Stimulated activated CD8-positive, alpha-beta memory T cell treated with anti-CD3 and anti-CD28 coated beads, Interleukin-7, amount 100 ng/mL, for 24 hours (primary cell): ENCODE results near the gene COL4A1.

Source experiments
- DNase-seq: peaks from one replicate; pipeline ENCODE4 v3.0.0-alpha.2; 2020; ENCODE audit warnings: low read depth

The COL4A1 gene

DNA sequence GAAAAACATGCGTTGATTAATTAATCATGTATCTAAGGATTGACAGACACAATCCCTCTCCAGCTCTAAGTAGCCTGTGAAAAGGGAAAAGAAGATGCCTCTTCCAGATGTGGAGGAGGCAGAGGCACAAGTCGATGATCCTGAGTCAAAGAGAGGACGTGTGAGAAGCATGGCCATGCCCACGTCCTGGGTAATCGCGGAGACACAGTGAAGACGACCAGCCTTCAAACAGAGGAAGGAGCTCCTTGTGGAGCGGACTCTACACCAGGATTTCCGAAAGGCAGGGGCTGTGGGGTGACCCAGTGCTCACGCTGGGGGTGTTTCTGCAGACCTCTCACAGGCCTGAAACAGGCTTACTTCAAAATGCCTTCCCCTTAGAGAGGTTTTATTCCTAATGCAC, 70.5 kb downstream of the COL4A1 start:
- DNase-seq = no peak

DNA sequence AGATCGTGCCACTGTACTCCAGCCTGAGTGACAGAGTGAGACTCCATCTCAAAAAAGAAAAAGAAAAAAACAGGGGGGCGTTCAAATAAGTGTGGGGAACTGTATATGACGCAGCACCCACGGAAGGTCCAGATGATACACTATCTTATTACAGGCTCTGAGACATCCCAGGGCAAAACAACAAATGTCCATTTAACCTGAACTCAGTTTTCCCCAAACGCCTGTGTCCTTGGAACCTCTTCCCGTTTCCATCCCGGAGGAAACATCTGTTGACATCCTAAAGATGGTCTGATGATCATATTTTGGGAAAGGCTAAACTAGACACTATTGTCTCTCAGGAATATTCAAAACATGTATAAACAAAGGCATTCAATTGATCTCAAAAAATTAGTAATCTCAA, 72.4 kb downstream of the COL4A1 start:
- no peak for DNase-seq

DNA sequence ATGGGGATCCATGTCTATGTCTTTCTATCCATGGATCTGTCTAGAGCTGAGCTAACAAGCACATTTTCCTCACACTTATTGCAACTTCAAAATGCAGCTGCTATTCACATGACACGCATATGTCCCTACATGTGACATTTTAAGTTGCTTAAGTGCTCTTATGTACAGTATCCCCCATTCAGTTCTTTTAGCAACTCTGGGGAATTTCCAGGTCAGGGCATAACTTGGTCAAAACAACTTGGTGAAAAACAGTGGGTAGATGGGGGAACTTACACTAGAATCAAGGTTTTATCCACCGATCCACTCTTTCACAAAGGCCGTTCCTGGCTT, 73.0 kb downstream of the COL4A1 start:
- DNase-seq = no peak

DNA sequence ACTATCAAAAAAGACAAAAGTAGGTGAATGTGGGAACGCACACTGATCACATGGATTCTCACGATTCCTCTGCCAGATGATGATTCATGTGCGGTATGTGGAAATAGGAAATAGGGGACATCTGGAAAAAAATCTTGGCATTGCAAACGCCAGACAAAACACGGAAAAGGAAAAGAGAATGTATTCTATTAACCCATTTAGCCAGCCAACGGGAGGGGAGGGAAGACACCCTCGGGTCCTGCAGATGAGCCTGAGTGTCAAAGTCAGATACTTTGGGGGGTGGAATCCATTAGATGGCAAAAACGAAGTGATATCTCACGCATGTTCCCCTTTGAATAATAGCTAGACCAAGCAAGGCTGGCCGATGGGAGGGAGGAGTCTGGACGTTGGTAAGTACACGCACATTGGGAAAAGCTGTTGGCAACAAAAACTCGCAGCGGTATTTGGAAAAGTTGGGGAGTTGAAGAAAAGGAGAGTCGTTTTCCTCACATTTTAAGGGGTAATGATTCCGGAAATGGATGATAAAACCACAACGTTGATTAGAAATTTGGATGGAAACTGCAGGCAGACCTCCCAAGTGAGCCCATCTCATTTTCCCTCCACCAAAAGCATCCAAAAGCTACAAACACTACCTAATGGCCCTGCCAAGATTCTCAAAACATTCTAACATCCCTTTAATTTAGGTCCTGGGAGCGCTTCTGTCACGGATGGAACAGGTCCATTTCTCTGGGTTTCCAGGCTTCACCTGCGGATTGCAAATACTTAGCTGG, 73.6 kb downstream of the COL4A1 start:
- DNase-seq = no peak

DNA sequence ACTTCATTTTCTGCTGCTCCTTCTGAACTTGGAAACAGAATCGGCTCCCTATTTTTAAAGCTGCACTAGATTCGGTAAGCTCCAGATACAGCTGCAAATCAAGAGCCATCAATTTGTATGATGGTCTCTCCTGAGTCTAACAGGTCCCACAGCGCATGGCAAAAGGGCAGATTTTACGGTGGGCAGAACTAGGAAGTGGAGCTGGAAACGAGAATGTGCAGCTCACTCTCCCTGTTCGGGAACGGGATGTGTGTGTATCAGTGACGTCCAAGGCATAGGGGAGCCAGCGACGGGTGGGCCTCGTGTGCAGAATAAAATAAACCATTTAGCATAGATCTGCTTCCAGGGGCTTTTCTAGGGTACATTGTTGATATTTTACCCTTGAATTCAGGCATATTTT, 74.2 kb downstream of the COL4A1 start:
- no peak for DNase-seq

DNA sequence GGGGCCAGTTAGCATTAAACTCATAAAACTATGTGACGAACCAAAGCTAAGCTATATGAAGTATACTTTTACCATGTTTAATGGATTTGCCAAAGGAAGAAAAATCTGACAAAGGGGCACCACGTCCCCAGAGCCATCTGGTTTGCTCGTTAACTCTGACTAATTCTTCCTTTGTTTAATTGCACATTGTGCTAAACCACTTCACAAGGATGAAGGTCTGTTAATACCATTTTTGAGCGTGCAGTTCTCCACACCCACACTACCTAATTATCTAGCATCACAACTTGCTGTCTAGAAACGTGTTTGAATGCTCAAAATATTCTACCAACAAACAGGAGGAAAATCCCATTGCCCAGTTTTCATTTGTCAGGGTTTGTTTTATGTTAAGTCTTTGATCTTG, 74.8 kb downstream of the COL4A1 start:
- DNase-seq = no peak

DNA sequence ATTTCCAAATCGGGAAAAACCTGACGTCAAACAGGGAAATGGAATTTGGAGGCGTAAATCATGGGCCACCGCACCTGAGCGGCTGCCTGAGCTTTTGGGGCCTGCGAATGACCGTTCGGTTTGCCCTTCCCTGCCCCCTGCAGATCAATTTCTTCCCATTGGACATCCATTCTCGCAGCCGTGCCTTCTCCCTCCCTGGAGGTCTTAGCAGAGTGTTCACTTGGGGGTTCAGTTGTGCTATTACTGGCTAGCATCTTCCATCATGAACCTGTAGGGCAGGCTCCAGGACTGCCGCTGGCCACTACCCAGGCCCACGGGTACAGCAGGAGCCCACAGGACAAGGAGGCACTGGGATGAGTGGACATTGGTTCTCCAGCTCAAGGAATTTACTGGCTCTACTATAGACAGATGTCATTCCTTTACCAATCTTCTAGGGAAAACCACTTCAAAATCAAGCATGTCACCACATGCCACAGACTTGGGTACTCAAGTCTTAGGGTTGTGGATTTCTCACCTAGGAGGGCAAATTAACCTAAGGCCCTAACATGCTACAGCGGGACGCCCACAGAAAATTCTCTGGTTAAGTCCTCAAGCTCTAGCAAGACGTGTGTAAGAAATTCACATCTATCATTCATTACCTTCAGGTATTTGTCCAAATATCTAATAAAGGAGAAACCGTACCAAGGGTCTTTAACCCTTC, 75.5 kb downstream of the COL4A1 start:
- DNase-seq = no peak

DNA sequence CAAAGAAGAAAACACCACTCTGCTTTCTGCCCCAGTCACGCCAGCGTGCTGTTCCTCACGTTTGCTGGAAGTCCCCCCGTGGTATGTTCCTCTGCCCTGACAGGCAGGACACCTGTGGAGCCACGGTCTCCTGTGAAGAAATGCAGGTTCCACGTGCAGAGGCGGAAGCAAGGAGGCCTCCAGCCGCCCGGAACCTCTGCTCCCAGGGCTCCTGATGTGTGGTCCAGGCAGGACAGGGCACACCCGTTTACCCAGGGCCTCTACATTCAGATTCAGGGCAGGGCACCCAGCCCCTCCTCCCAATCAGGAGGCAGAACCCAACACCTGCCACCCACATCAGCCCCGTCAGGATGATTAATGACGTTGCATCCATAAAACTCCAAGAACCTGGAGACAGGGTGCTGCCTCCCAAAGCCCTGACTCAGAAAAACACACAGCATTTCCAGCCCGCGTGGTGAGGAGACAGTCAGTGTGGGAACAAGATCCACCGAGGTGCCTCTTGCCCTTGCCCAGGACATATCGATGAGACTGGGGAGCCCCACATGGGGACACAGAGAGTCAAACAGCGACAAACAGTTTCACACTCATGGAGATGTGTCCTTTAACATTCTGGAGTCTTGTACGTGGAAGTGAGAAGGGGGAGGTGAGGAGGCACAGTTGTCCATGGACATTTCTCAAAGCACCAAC, 76.2 kb downstream of the COL4A1 start:
- no peak for DNase-seq

DNA sequence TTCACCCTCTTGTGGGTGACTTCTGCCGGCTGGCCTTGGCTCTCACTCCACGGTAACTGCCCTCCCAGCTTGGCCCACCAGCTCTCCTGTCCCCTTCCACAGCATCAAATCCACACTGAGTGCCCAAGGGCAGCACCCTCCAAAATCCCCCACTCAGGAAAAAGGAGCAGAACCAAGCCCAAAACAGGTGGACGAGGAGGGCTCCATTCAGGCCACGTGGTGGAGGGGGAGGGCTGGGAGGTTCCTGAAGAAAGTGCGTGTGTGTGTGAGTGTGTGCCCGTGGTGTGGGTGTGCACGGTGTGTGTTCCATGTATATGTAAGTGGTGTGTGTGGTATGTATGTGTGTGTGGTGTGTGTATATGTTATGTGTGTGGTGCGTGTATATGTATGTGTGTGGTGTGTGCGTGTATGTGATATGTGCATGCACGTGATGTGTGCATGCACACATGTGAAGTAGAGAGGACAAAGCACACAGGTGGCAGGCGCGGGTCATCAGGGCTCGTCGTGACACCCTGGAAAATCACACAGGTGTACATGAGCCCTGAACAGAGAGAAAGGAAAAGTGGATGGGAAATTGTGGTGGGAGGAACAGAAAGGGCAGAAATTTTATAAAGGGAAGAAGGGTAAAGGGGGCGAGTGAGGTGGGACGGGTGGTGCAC, 76.9 kb downstream of the COL4A1 start:
- no peak for DNase-seq

DNA sequence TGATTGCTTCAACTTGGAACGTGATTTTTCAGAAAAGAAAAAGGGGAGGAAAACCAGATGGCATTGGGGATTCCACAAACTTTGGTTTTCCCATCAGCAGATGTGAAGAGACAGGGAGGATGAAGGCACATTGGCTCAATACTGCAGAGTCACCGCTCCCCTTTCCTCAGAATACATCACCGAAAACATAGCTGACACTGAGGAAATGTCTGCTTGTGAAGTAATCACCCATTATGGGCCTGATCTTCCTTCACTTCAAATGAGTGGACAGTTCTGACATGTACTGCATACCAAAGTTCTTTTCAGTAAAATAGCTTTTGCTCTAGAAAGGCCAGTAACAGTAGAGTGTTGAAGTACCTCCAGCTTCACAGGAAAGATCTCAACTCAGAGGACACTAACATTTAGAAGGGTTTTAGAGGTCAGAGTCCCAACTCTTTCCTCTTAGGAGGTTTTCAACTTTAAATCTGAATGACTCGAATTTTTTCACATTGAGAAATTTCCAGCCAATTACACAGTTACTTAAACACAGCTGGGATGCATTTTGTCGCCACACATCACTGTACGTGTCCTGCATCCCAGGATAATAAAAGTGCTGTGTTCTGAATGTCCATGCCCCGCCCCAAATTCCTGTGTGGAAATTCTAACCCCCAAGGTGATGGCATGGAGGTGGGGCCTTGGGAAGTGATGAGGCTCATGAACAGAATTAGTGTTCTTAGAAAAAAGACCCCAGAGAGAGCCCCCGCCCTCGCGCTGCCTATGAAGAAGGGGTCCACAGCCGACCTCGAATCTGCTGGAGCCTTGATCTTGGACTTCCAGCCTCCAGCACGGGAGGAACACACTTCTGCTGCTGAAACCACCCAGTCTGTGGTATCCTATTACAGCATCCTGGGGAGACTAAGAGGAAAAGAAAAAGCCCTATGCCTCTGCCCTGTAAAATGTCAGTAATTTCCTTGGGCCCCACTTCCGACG, 77.7 kb downstream of the COL4A1 start:
- DNase-seq = no peak

DNA sequence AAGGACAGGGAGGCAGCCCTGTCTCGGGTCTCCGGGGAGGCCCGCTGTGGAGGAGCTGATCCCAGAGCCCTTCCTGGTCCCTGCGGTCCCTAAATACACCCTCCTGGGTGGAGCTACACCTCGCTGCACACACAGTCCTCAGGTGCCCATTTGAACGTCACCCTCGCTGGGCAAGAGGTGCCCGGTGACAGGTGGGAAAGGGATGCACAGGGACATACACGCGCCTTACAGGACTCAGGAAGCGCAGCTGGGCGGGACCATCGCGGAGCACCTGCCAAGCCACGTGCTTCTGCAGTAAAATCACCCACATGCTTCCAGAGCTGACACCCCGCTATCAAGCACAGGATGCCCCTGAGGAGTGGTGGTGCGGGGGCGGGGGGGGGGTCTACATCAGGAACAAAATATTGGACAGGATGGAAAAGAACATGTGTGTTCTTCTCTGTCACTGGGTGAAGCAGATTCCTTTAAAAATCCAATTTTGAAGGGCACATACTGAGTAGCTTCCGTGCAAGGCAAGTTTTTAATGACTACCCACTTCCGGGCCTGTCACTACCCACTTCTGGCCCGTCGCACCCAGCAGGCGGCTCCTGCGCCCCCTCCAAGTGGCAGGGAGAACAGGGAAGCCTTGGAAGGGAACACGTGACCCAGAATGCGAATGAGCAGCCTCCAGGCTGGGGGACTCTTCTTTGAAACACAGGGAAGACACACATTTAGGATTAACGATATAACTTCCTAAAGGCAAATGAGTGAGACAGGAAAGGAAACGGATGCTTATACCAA, 78.9 kb downstream of the COL4A1 start:
- DNase-seq = no peak

DNA sequence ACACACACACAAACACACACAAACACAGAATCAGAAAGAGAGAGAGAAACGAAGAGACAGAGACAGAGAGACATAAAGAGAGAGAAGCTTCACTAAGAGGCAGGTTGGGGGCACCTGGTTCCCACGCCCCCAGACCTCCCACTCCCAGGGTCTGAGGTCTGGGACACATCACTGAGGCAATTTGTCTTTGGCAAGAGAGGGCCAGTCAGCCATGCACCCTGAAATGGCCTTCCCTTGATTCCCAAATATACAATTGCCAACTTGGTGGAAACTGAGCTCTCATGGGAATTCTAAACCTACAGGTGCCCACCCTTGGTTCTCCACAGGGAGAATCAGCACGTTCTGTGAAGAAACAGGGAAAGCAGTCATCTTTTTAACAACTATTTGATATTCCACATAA, 79.5 kb downstream of the COL4A1 start:
- DNase-seq = no peak

DNA sequence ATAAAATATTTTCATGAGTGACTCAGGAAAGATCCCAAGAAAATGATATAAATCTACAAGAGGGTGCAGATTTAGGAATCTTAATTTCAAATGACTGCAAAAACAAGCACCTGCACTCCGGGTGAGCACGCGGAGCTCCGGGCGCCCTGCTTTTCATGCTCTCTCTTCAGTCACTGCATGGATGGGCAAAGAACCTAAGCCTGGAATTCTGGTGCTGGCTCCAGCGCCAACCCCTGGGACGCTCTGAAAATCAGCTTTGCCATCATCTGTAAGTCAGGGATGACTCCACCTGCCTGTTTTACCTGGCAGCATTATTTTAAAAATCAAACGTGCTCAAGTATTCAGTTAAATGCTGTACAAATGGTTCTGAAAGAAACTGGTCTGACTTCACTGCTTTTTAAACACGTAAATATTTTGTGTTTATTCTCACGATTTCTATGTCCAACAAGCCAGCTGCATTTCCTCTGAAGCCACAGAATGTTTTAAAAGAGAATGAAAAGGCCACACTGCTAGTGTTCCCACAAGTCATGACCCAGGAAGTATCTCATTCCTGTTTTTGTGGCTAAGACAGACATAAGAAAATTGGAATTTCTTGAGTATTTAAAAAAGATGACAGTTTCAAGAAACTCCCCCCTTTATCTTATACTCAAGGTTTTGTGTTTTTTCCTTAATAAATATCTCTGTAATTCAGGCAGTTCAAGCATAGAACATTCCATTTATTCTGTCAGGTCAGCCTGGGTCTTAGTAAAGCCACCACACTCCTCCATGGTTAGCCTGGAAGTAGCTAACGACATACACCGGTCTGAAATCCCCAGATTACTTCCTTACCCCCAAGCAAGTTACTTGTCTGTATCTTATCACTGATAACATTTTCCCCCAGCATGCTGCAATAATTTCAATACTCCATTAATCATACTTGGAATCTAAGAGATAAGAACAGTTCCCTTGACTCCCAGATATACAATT, 81.1 kb downstream of the COL4A1 start:
- no peak for DNase-seq

DNA sequence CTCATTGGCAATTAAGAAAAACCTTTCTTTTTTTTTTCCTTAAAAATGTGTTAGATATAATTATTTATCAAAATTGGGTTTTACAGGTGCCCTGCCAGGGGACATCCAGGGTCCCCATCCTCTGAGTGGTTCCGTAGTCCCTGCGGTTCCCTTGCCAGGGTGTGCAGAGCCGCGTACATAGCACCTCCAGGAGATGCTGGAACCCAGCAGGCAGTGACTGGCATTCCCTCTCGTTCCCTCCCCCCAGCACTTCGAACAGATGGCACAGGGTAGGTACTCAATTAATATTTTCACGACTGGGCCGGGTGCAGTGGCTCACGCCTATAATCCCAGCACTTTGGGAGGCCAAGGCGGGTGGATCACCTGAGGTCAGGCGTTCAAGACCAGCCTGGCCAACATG, 82.0 kb downstream of the COL4A1 start:
- DNase-seq = no peak

DNA sequence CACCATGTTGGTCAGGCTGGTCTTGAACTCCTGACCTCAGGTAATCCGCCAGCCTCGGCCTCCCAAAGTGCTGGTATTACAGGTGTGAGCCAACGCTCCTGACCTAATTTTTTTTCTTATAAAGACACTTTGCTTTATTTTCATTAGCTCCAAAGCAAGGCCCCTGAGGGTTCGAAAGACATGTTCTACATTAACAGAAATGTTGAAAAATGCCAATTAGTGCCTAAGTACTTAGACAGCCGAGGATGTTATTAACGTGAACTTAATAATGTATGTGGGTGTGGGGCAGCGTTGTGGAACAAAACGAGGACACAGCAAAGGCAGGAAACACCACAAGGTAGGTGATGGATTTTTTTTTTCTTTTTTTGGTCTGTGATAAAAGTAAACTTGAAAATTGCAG, 82.4 kb downstream of the COL4A1 start:
- no peak for DNase-seq

DNA sequence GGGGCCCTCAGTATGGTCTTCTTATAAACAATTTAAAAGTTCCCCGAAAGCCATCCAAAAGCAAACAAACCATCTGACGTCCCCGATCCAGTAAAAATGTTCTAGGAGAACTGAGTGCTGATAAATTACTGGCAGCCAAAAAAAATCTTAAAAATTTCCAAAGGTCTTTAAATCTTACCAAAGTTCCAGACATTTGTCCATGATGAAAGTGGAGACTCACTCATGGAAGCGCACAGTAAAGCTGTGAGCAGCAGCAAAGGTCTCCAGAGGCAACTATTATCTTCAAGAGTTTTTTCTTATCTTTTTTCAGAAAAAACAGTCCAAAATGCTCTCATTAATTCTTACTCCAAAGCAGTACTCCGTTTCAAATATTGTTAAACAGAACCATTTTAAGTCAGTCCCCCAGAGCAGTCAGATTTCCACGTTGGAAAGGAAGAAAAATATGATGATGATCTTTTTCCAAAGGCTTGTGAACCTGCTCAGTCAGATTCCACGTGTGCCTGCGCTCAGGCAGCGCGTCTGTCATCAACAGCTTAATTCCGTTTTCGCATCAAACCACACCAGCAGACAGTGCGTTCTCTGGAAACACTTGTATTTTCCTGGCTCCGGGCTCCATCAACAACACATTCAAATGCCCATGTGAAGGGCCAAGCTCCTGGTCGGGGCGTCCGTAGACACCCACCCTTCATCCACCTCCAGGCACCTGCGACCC, 85.4 kb downstream of the COL4A1 start:
- DNase-seq = no peak

DNA sequence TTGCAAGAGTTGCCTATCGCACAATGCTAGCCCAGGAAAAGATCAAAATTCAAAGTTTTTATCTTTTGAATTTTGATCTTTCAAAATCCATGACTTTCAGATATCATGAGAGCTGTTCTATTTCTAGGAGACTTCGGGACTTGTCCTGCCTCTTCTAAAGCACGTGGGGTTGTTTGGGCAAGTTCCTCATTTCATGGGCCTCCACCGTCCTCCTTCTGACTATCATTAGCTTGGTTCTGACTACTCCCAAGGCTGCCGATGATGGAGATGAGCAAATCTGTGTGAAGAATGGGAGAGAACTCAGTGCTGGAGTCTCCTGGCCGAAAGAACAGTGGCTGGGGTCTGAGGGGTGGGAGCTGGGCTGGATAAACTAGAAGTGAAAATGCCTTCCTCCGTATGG, 86.5 kb downstream of the COL4A1 start:
- DNase-seq = no peak

DNA sequence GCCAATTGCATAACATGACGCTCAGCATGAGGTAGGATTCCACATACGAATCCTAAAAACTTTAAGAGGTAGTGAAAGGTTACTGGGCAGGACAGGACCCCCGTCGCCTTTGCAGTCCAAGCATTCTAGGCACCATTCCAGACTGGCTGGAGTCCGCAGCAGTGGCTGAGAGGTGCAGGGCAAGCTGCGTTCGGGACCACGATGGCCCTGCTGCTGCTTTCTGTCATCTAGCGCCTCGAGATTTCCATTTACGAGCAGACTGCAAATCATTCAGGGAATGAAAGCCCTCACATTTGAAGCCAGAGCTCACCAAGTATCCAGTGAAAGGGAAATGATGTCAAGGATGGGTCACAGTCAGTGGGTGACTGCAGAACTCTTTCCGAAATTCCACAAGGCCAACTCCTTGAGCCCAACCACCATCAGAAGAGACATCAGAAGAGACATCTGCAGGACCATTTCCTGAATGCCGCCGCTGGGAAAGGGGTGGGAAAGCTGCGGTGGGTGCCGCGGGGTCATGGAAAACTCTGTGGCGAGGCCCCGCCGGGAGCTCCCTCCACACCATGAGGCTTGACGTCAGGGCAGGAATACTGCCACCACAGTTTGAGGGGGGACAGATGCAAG, 88.3 kb downstream of the COL4A1 start:
- no peak for DNase-seq

DNA sequence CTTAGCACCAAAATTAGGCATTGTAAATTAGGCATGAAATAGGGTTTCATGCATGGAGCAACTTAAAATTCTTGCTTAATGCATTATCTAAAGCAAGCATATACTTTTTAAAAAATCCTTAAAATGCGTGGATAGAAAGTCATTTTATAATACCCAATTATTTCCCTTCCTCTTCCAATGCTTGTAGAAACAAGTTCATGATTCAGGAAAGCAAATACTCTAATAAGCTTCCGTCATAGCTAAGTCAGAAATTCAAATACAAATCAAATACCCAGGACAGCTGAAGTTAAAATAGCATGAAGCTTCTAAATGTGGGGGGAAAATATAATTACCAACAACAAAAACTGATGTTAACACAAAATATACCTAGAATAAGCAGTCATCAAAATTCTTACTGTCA, 89.1 kb downstream of the COL4A1 start:
- no peak for DNase-seq
